BLaER1 (cell line): ENCODE measurements around the gene SPACA7.

Source experiments
- H3K27ac ChIP-seq: shearing (Covaris generic); formaldehyde crosslinking; 2 replicates; pipeline ENCODE4 v1.8.1; 2022
- H3K27me3 ChIP-seq: shearing (Covaris generic); formaldehyde crosslinking; 2 replicates; pipeline ENCODE4 v1.8.1; 2022
- H3K36me3 ChIP-seq: shearing (Covaris generic); formaldehyde crosslinking; 2 replicates; pipeline ENCODE4 v1.8.1; 2022
- H3K4me1 ChIP-seq: shearing (Covaris generic); formaldehyde crosslinking; 2 replicates; pipeline ENCODE4 v1.8.1; 2022
- H3K4me2 ChIP-seq: shearing (Covaris generic); formaldehyde crosslinking; 2 replicates; pipeline ENCODE4 v1.8.1; 2022
- H3K4me3 ChIP-seq: shearing (Covaris generic); formaldehyde crosslinking; 2 replicates; pipeline ENCODE4 v1.8.1; 2022
- H3K9ac ChIP-seq: shearing (Covaris generic); formaldehyde crosslinking; 2 replicates; pipeline ENCODE4 v1.8.1; 2022
- H3K9me3 ChIP-seq: shearing (Covaris generic); formaldehyde crosslinking; 2 replicates; pipeline ENCODE4 v1.8.1; 2022
- H4K20me1 ChIP-seq: shearing (Covaris generic); formaldehyde crosslinking; 2 replicates; pipeline ENCODE4 v1.8.1; 2022
- Cebpa-rat ChIP-seq: shearing (Covaris generic); IDR thresholded peaks from 2 replicates; pipeline ENCODE4 v1.8.1; 2022

SPACA7 gene

GRCh38 chr13:112475889-112476288 is 99.7 kb downstream of the SPACA7 start:
- Histone ChIP-seq H3K9me3 (peaks cover 12% of the 10 kb centered on the region), H3K4me1 (no peaks in the 10 kb centered on the region), H3K4me3 (no peak overlapping the region), H3K4me2 (no peak overlapping the region), H4K20me1 (no peaks in the 10 kb centered on the region), H3K36me3 (no peaks in the 10 kb centered on the region), H3K27ac (no peak overlapping the region), H3K27me3 (no peaks in the 10 kb centered on the region), H3K9ac (no peak overlapping the region)
- no peak for TF ChIP-seq Cebpa-rat

DNA sequence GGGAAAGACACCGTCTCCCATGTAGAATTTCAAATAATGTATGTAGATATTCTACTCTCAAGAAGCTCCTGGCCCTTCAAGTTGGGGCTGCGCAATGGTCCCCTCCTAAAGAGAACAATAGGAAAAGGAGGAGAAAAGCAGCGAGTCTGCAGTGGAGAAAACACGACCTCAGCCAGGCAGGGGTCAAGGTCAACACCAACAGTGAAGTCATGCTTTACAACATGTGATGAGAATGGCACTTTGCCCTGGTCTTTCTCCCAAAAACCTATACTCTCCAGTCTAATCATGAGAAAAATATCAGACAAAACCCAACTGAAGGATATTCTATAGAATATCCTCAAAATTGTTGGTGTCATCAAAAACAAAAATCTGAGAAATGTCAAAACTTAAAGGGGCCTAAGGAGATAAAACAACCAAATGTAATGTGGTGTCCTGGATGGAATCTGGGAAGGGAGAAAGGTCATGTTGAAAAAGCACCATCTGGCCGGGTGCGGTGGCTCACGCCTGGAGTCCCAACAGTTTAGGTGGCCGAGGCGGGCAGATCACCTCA is 101.0 kb downstream of the SPACA7 start:
- no peak for TF ChIP-seq Cebpa-rat
- no peaks in the 10 kb centered on the region for H3K36me3 ChIP-seq

DNA sequence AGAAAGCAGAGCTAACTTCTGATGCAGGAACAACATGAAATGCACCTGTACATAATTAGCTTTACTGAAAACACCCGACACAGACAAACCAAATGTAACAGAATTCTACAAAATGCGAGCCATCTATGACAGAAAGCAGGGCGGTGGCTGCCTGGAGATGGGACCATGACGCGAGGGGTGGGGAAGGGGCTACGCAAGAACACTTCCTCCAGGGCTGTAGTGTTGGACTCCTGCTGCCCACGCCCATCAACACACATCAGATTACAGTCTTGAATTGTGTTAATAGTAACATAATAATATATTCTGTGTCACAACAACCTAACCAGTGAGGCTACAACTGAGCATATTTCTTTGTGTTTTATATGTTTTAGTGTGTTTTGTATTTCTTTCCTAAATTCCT is 103.2 kb downstream of the SPACA7 start:
- no peak overlapping the region for H3K9ac ChIP-seq
- no peaks in the 10 kb centered on the region for H3K4me1 ChIP-seq
- no peak for TF ChIP-seq Cebpa-rat
- no peak overlapping the region for H3K27ac ChIP-seq
- H3K27me3 ChIP-seq: no peaks in the 10 kb centered on the region
- no peak overlapping the region for H3K4me3 ChIP-seq
- H3K4me2 ChIP-seq: no peak overlapping the region
- H3K36me3 ChIP-seq: peaks cover 16% of the 10 kb centered on the region
- H3K9me3 ChIP-seq: peaks cover 3% of the 10 kb centered on the region; the same call in 1 of the 2 replicates
- no peaks in the 10 kb centered on the region for H4K20me1 ChIP-seq

More for the DNA sequence above, 101.0 kb downstream of the SPACA7 start:
- Histone ChIP-seq H3K9me3 (peaks cover 3% of the 10 kb centered on the region; the same call in 1 of the 2 replicates), H3K4me1 (no peaks in the 10 kb centered on the region), H3K4me2 (no peak overlapping the region), H4K20me1 (no peaks in the 10 kb centered on the region), H3K27me3 (no peaks in the 10 kb centered on the region), H3K27ac (no peak overlapping the region), H3K9ac (no peak overlapping the region), H3K4me3 (no peak overlapping the region)

GRCh38 chr13:112481458-112481857 is 105.3 kb downstream of the SPACA7 start:
- Histone ChIP-seq H3K27ac (no peak overlapping the region), H3K4me1 (no peaks in the 10 kb centered on the region), H3K36me3 (peaks cover 34% of the 10 kb centered on the region), H3K9me3 (peaks cover 3% of the 10 kb centered on the region; the same call in 1 of the 2 replicates), H4K20me1 (no peaks in the 10 kb centered on the region), H3K4me2 (no peak overlapping the region), H3K4me3 (no peak overlapping the region), H3K9ac (no peak overlapping the region), H3K27me3 (no peaks in the 10 kb centered on the region)
- TF ChIP-seq Cebpa-rat: no peak

GRCh38 chr13:112483299-112483698 is 107.1 kb downstream of the SPACA7 start:
- TF ChIP-seq Cebpa-rat: no peak
- no peaks in the 10 kb centered on the region for H3K4me1 ChIP-seq
- H4K20me1 ChIP-seq: no peaks in the 10 kb centered on the region
- no peak overlapping the region for H3K9ac ChIP-seq
- no peaks in the 10 kb centered on the region for H3K27me3 ChIP-seq
- H3K9me3 ChIP-seq: peaks cover 3% of the 10 kb centered on the region; the same call in 1 of the 2 replicates
- no peak overlapping the region for H3K27ac ChIP-seq
- peaks cover 42% of the 10 kb centered on the region for H3K36me3 ChIP-seq
- no peak overlapping the region for H3K4me2 ChIP-seq
- no peak overlapping the region for H3K4me3 ChIP-seq
